GM18907 (cell line): ENCODE results near the gene PKNOX1.
"Not testable (repeated sequence)": the region's sequence is repeated elsewhere in the genome, so short reads cannot be mapped to it uniquely, and the experiment has no call there.

Experiments used
- ATAC-seq: cut with Tn5 transposase; IDR thresholded peaks from one replicate; pipeline ENCODE4 v1.9.1; 2021; ENCODE audit warnings: mild to moderate bottlenecking, moderate library complexity; ENCODE audit not compliant: unreplicated experiment

The PKNOX1 gene

GRCh38 chr21:42973991-42974831 is at the start of gene PKNOX1:
PKNOX1 (plus strand) TSS chr21:42974562; CDS start chr21:43004382, 29,820 bp downstream.
- ATAC-seq = peak; percentile 88

- no peak for ATAC-seq
These were observed 49.0 kb upstream of the PKNOX1 start, which contains the start of gene ERVH48-1 for GRCh38 chr21:42925114-42925926. ERVH48-1 (minus strand) TSS chr21:42925630; CDS start chr21:42919006, 6,624 bp downstream.

DNA sequence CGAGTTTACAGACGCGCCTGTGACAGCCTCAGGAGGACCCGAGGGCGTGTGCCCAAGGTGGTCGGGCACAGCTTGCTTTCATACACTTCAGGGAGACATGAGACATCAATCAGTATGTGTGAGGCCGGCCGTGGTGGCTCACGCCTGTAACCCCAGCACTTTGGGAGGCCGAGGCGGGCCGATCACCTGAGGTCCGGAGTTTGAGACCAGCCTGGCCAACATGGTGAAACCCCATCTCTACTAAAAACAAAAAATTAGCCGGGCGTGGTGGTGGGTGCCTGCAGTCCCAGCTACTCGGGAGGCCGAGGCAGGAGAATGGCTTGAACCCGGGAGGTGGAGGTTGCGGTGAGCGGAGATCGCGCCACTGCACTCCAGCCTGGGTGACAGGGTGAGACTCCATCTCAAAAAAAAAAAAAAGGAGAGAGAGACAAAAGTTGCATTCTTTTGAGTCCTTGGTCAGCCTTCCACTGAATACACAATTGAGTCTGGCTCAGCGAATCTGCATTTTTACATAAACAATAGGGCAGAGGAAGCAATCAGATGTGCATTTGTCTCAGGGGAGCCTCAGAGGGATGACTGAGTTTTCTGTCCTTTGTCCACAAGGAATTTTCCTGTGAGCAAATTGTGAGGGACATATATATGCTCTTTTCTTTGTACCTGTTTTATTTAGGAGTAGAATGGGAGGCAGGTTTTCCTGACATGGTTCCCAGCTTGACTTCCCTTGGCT is 46.7 kb upstream of the PKNOX1 start:
- not testable (repeated sequence) for ATAC-seq

GRCh38 chr21:42929969-42930368 is 44.4 kb upstream of the PKNOX1 start:
- no peak for ATAC-seq

DNA sequence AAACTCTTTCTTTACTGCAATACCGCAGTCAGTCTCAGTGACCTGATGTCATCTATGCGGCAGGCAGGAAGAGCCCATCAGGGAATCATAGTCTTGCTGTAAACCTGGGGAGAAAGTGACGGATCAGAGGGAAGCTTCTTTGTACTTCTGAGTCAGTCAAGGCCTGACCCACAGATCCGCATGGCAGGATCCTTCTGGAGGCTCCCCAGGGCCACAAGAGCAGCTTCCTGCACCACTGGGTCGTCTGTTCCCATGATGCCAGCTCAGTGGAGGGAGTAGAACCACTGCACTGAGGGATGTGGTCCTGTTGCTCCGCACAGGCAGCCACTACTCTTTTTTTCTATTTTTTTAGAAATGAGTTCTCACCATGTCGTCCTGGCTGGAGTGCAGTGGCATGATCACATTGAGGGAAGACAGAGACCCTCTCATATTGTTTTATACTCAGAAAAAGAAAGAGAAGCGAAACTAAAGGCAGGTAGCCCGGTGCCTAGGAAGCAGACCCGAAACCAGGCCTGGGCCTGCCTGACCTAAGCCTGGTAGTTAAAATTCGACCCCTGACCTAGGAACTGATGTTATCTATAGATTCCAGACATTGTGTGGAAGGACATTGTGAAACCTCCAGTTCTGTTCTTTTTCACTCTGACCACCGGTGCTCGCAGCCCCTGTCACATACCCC is 42.7 kb upstream of the PKNOX1 start:
- ATAC-seq = no peak

DNA sequence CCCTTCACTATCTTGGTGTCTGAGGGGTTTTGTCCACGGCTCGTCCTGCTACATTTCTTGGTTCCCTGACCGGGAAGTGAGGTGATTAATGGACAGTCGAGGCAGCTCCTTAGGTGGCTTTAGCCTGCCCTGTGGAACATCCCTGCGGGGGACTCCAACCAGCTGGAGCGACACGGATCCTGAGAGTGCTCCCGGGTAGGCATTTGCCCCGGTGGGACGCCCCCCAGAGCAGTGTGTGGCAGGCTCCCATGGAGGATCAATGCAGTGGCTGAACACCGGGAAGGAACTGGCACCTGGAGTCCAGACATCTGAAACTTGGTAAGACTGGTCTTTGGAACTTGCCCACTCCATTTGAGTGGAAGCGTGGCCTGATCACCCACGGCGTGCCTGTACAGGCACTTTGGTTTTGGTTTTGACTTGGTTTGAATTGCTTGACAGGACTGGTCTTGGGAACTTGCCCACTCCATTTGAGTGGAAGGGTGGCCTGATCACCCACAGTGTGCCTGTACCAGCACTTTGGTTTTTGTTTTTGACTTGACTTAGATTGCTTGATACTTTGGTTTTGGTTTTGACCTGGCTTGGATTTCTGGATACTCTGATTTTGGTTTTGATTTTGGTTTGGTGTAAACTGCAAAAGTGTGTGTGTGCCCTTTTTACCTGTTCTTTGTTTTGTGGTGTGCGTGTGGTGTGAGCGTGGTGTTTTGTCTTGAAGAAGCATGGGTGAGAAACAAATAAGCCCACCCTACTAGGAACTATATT is 41.8 kb upstream of the PKNOX1 start:
- ATAC-seq = not testable (repeated sequence)

- not testable (repeated sequence) for ATAC-seq
These were observed 41.0 kb upstream of the PKNOX1 start for GRCh38 chr21:42933137-42933970.

DNA sequence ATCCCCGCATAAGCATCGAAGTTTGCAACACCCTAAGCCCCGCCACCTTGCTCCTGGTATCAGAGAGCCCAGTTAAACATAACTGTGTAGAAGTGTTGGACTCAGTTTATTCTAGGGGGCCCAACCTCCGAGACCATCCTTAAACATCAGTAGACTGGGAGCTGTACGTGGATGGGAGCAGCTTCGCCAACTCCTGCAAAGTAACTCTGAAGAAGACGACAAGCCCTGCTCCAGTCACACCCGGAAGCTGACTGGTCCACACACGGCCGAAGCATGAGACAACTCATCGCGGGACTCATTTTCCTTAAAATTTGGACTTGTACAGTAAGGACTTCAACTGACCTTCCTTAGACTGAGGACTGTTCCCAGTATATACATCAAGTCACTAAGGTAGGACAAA is 40.4 kb upstream of the PKNOX1 start:
- ATAC-seq = not testable (repeated sequence)

- ATAC-seq = not testable (repeated sequence)
These were observed 38.0 kb upstream of the PKNOX1 start for GRCh38 chr21:42936360-42936759.

DNA sequence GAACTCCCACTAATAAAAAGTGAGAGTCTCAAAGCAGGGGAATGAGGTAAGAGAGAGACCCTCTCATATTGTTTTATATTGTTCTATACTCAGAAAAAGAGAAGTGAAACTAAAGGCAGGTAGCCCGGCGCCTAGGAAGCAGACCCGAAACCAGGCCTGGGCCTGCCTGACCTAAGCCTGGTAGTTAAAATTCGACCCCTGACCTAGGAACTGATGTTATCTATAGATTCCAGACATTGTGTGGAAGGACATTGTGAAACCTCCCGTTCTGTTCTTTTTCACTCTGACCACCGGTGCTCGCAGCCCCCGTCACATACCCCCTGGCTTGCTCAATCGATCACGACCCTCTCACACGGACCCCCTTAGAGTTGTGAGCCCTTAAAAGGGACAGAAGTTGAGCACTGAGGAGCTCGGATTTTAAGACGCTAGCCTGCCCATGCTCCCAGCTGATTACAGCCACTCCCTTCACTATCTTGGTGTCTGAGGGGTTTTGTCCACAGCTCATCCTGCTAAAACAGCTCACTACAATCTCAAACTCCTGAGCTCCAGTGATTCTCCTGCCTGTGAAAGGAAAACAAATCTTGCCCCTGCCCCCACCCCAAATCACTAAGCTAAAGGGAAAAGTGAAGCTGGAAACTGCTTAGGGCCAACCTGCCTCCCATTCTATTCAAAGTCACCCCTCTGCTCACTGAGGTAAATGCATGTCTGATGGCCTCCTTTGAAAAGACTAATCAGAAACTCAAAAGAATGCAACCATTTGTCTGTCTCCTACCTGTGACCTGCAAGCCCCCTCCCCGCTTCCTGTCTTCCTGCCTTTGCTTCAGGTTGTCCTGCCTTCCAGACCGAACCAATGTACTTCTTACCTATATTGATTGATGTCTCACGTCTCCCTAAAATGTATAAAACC is 37.1 kb upstream of the PKNOX1 start:
- not testable (repeated sequence) for ATAC-seq

DNA sequence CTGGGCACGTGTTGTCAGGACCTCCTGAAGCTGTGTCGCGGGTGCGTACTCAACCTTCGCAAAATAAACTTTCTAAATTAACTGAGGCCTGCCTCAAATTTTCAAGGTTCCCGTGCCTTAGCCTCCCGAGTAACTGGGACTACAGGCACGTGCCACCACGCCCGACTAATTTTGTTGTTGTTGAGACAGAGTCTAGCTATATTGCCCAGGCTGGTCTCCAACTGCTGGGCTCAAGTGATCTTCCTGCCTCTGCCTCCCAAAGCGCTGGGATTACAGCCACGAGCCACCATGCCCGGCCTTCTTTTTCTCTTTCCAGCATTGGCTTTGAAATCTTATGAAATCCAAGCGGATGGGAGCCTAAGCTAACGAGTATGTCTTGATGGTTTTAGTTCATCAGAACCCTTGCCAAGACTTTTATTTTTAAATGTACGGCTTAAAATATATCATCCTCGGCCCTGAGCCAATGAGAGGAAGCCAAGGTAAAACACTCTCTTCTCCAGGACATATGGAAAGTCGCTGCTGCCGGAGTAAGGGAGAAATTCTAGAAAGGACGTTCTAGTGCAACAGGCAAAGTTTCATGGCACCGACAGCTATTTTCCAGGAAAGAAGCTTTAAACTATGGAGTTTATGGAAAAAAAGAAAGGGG is 36.3 kb upstream of the PKNOX1 start:
- no peak for ATAC-seq

- ATAC-seq = not testable (repeated sequence)
These were observed 35.8 kb upstream of the PKNOX1 start for GRCh38 chr21:42938606-42938995.

DNA sequence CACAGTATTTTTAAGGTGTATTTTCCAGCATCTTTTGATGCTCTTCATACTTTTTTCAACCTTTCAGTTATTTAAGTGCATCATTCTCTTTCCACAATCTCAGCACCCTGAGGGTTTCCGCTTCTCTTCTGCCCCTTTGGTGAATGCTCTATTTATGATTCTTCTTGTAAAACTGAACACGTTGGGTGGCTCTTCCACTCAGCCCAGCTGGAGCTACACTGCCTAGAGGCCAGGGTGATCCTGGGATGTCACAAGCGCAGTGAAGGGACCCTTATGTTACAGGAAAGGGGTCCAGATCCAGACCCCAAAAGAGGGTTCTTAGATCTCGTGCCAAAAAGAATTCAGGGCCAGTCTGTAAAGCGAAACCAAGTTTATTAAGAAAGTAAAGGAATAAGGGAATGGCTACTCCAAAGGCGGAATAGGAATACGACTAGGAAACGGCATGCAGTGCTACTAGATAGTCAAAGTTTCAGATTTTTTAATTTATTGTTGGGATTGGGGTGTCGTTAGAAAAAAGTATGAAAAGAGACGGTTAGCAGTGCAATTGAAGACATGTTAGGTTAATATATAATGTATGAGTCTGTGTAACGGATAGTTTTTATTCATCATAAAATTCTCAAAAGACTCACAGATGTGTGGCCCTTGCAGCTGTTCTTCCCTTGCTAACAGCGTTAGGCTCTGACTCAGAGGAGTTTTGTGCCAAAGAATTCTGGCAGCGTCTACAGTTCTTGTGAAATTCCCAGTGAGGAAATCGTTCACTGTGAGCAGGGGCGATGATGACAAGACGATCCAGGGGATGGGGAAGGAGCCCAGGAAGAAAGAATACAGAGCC is 34.6 kb upstream of the PKNOX1 start:
- ATAC-seq = no peak

GRCh38 chr21:42941696-42942085 is 32.7 kb upstream of the PKNOX1 start:
- no peak for ATAC-seq

- no peak for ATAC-seq
These were observed 32.1 kb upstream of the PKNOX1 start for GRCh38 chr21:42942244-42942643.

DNA sequence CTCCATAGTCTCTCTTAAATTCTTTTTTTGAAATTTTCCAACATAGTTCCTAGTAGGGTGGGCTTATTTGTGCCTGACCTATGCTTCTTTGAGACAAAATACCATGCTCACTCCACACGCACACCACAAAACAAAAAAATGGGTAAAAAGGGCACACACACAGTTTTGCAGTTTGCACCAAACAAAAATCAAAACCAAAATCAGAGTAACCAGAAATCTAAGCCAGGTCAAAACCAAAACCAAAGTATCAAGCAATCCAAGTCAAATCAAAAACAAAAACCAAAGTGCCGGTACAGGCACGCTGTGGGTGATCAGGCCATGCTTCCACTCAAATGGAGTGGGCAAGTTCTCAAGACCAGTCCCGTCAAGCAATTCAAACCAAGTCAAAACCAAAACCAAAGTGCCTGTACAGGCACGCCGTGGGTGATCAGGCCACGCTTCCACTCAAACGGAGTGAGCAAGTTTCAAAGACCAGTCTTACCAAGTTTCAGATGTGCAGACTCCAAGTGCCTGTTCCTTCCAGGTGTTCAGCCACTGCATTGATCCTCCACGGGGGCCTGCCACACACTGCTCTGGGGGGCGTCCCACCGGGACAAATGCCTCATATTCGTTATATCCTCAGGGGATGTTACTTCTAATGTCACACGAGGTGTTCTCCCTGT is 25.1 kb upstream of the PKNOX1 start:
- not testable (repeated sequence) for ATAC-seq
